GM04504 (cell line): Measurements from ENCODE around the gene KCTD15.

Experiments used
- DNase-seq: peaks from one replicate; pipeline ENCODE4 v3.0.0-alpha.2; 2012; ENCODE audit warnings: low read depth

KCTD15 gene

DNA sequence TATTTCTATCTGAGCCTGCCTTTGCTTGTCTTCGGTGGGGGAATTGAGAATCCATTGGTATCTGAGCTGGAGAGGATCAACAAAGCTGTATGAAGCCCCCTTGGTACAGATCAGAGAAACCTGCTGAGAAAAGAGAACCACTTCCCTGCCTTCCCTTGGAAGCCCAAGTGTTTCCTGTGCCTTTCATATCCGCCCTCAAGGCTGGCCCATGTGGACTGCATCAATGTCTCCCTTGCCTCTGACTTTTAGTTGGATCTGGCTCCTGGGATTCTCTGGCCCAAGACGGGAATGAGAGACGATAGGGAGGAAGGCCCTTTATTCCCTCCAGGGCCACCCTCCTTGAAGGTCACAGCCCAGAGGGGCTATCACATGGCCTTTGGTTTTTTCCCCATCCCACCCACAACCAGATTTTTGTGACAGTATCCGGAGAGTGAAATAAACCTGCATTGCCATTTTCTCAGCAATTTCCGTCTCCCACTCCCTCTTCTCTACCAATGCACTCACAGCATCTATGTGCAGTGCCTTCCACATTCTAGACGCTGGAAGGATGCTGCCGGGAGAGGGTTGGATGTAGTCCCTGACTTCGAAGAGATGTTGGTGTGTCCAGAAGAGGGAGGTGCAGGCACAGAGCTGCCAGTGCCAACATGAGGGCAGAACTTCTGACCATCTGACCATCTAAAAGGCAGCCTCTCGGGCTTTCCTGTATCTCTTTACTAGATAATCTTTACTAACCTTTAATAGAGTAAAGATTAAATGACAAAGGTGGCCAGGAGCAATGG lies 63.8 kb downstream of the KCTD15 start:
- DNase-seq: no peak

GRCh38 chr19:33861950-33862349 lies 65.3 kb downstream of the KCTD15 start:
- no peak for DNase-seq

DNA sequence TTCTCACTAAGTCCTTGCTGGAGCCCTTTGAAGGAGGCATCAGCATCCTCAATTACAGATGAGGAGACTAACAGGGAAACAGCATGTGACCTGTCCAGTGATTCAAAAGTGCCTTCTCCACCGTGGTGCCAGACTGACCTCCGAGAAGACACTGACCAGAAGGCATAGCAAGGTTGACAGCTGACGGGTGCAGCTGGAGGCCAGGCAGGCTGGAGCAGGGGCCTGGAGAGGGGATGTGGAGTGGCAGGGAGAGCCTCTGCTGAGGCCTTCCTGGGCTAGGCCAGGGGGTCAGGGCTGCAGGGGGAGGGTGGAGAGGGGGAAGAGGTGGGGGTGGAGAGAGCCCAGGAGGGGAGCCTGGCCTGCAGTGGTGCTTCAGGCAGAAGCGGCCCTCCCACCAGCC lies 66.3 kb downstream of the KCTD15 start:
- no peak for DNase-seq

- no peak for DNase-seq
Measured at GRCh38 chr19:33863436-33863835, 66.8 kb downstream of the KCTD15 start.

- no peak for DNase-seq
Measured at GRCh38 chr19:33864311-33864850, 67.7 kb downstream of the KCTD15 start.

DNA sequence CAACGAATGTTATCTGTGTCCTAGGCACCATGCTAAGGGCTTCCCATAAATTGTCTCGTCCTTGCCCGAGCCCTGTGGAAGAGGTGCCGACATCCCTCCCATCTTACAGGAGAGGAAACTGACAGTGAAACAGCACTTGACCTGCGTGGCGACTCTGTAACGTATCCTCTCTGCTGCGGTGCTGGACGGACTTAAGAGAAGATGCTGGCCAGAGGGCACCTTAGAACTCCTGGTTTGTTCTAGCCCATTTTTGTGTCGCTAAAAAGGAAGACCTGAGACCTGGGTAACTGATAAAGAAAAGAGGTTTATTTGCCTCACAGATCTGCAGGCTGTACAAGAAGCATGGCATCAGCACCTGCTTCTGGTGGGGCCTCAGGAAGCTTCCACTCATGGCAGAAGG lies 68.6 kb downstream of the KCTD15 start:
- DNase-seq: no peak
